GM21423 (cell line): ENCODE data around the gene MRTFB.
"Not testable (repeated sequence)": the region's sequence is repeated elsewhere in the genome, so short reads cannot be mapped to it uniquely, and the experiment has no call there.

Experiments
- ATAC-seq: cut with Tn5 transposase; IDR thresholded peaks from one replicate; pipeline ENCODE4 v1.9.1; 2021; ENCODE audit warnings: mild to moderate bottlenecking, moderate library complexity; ENCODE audit not compliant: unreplicated experiment

Gene MRTFB, protein sequence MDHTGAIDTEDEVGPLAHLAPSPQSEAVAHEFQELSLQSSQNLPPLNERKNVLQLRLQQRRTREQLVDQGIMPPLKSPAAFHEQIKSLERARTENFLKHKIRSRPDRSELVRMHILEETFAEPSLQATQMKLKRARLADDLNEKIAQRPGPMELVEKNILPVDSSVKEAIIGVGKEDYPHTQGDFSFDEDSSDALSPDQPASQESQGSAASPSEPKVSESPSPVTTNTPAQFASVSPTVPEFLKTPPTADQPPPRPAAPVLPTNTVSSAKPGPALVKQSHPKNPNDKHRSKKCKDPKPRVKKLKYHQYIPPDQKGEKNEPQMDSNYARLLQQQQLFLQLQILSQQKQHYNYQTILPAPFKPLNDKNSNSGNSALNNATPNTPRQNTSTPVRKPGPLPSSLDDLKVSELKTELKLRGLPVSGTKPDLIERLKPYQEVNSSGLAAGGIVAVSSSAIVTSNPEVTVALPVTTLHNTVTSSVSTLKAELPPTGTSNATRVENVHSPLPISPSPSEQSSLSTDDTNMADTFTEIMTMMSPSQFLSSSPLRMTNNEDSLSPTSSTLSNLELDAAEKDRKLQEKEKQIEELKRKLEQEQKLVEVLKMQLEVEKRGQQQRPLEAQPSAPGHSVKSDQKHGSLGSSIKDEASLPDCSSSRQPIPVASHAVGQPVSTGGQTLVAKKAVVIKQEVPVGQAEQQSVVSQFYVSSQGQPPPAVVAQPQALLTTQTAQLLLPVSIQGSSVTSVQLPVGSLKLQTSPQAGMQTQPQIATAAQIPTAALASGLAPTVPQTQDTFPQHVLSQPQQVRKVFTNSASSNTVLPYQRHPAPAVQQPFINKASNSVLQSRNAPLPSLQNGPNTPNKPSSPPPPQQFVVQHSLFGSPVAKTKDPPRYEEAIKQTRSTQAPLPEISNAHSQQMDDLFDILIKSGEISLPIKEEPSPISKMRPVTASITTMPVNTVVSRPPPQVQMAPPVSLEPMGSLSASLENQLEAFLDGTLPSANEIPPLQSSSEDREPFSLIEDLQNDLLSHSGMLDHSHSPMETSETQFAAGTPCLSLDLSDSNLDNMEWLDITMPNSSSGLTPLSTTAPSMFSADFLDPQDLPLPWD

DNA sequence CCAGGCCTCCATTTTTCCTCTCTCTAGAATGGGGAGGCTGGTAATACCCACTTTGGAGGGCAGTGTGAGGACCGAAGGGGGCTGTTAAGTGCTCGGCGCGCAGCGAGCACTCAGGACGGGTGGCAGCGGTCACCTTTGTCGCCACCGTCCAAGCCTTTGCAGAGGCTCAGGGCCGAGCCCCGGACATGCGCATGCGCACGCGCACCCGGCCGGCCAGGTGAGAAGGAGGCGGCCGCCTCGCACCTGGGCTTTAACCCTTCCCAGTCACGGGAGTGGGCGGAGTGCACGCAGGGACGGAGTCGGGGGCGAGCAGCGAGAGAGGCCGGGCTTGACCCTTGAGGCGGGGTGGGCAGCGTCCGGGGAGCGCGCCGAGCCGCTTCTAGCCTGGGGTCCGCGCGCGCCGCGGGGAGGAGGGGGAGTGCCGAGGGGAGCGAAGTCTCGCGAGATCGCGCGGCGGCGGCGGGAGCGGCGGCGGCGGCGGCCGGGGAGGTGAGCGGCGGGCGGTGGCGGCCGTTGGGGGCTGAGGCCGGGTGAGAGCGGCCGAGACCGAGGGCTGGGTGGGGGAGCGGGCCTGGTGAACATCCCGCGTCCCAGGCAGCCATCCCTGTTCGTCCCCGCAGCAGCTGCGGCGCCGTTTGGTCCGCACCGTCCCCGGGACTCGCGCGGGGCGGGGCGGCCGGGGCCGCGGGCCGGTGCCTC, at the start of gene MRTFB:
Gene MRTFB (plus strand): TSS at position 443 of the 699 bp plus-strand sequence. CDS start 69,288 bp downstream, outside the sequence.
- peak; percentile 79 for ATAC-seq

DNA sequence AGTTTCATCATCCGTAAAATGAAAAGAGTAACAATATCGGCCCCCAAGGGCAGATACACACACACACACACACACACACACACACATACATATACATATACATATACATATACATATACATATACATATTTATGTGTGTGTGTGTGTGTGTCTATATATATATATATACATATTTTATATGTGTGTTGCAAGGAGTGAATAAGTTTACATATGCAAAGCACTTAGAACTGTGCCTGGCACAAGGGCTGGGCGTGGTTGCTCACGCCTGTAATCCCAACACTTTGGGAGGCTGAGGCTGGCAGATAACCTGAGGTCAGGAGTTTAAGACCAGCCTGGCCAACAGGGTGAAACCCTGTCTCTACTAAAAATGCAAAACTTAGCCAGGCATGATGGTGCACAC, 47.6 kb upstream of the MRTFB start:
- not testable (repeated sequence) for ATAC-seq

DNA sequence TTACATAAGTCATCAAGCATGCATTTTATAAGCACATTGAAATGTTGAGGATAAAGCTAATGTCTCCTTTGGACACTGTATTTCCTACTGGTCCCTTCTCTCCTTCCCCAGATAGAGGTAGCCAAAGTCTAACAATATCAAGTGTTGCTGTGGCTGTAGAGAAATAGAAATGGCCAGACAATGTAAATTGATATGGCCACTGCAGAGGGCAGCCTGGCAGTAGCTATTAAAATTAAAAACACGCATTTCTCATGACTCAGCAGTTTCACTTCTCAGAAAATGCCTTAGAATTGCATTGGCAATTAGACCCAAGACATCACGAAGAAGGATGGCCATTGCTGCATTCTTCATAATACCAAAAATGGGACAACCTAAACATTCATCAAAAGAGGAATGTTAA, 46.8 kb upstream of the MRTFB start:
- ATAC-seq = no peak

DNA sequence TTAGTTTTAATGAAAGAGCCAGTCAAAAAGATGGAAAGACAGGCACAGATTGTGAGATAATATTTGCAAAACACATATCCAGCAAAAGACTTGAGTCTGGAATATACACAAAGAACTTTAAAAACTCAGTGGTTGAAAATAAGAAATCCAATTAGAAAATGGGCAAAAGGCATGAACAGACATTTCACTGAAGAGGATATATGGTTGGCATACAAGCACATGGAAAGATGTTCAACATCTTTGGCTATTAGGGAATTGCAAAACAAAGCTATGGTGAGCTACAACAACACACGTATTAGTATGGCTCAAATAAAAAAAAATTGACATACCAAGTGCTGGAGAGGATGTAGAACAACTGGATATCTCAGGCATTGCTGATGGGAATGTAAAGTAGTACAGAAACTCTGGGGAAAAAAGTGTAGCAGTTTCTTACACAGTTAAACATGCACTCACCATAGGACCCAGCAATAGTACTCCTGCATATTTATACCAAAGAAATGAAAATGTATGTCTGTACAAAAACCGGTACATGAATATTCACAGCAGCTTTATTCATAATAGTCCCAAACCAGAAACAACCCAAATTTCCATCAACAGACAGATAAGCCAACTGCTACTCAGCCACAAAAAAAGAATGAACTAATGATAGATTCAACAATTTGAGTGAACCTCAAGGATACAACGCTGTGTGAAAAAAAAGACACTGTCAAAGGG, 44.4 kb upstream of the MRTFB start:
- ATAC-seq = no peak

DNA sequence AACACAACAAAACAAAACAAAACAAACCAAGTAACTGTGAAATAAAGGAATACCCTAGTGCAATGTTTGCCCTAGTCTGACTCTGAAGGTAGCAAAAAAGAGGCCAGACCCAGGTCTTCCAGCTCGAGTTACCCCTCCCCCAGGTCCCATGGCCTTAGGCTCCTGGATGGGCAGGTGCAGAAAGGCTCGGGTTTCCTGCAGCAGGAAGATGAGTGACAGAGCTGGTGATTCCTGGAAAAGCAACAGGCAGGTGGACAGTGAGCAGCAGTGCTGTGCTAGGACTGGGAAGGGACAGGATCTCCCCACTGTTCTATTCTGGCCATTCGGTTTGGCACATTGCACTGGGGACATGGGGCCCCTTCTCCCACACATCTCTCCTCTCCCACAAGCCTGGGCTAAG, 42.9 kb upstream of the MRTFB start:
- no peak for ATAC-seq

DNA sequence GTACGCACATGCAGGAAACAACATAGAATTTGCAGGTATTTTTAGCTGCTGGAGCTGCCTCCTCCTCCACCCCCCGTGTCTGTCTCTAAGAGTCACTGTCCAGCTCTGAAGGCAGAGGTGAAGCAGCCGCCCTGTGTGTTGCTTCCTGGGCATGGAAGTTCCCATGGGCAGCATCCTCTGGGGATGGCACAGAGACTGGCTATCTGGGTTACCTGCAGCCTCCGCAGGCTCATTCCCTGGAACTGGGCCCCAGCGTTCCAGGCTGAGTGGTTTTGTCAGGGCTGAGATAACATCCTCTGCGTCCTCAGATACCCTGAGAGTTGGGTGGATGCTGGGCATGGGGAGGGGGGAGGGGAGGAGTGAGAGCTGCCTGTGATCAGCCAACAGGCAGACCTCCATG, 41.5 kb upstream of the MRTFB start:
- ATAC-seq = no peak

DNA sequence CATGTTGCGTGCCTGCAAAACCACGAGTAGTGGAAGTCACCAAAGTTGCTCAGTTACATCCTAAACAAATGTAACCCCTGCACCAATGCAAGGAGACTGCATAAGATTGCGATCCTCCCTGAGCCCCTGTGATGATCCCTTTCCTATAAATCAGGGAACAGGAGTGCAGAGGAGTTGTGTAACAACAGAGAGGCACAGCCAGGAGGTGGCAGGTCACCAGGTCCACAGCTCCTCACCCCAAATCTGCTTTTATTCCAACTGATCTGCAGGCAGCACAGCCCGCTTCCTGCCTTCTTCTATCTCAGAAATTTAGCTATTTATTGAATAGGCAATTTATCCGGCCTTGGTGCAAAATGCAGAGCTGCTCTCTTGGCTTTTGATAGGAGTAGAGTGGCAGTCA, 36.0 kb upstream of the MRTFB start:
- no peak for ATAC-seq

DNA sequence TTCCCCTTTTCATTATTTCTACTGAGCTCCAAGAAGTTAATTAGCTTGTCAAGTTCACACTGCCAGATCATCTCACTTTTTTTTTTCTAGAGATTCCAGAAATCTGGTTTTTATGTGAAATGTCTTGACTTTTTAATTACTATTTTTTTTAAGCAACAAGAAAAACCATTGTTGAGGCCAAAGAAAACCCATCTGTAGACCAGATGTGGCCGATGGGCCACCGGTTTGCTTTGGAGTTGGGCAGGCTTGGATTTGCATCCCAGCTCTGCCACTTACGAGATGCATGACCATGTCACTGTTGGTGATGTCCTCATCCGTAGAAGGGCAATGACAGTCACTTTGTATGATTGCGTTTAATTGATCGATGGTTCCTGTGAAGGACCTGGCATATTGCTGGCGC, 34.2 kb upstream of the MRTFB start:
- ATAC-seq = no peak

DNA sequence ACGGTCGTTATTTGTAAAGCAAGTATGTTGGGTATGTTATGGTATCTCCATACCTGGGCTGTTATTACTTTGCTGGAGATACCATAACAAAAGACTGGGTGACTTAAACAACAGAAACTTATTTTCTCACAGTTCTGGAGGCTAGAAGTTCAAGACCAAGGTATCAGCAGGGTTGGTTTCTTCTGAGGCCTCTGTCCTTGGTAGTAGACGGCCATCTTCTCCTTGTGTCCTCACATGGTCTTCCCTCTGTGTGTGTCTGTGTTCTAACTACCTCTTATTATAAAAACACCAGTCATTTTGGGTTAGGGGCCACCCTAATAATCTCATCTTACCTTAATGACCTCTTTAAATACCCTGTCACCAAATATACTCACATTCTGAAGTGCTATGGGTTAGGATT, 33.2 kb upstream of the MRTFB start:
- ATAC-seq = no peak

DNA sequence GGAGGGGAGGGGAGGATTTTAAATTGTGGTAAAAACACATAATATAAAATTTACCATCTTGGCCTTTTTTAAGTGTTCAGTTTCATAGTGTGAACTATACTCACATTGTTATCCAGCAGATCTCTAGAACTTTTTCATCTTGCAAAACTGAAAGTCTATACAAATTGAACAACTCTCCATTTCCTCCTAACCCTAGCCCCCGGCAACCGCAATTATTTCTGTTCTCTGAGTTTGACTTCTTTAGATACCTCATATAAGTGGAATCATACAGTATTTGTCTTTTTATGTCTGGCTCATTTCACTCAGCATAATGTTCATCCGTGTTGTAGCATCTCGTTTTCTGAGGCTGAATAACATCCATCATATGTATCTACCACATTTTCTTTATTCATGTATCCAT, 30.0 kb upstream of the MRTFB start:
- no peak for ATAC-seq

DNA sequence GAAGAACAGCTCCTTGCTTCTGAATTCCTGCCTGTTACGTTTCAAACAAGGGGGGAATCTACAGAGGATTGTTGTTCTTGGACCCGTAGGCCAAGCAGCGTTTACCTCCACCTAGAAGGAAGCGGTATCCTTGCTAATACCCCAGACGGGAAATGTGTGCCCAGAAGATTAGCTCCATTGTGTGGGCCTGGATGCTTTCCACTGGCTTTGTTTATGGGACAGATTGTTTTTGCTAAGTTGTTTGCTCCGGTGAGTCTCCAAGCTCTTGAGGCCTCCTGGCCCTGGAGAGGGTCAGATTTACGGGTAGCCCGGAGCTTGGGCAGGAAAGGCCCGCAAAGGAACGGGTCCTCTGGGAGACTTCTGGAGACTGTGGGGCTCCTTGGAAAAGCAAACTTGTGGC, 28.4 kb upstream of the MRTFB start:
- ATAC-seq = no peak

DNA sequence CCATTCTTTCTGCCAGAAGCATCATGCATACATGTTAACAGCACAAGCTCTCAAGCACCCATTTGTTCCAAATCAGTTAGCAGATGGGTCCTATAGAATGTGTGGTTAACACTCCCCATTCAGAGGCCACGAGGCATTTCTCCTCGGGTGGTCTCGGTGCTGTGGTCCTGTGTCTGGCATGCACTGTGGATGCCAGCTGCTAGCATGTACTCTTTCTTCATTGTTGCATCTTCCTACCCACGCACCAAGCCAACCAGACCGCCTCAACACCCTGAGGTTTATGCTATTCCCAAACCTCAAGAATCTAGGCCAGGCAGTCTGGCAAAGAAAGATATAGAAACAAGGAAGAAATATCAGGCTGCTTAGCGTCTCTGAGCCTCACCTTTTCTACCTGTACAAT, 27.8 kb upstream of the MRTFB start:
- ATAC-seq = no peak

DNA sequence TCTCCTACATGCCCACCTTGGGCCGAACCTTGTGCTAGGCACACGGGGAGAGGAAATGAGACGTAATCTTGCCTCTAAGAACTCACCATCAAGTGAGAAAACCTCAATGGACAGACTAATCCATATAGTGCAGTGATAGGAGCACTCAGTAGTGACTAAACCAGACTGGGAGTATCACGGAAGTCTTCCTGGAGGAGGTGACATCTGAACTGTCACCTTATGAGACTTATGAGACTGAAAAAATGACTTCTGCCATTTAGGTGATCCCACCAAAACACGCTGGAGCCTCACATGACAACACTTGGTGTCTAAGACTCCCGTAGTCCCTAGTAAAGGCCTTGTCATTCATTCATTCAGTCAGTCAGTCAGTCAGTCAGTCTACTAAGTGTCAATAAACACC, 27.3 kb upstream of the MRTFB start:
- ATAC-seq = no peak

DNA sequence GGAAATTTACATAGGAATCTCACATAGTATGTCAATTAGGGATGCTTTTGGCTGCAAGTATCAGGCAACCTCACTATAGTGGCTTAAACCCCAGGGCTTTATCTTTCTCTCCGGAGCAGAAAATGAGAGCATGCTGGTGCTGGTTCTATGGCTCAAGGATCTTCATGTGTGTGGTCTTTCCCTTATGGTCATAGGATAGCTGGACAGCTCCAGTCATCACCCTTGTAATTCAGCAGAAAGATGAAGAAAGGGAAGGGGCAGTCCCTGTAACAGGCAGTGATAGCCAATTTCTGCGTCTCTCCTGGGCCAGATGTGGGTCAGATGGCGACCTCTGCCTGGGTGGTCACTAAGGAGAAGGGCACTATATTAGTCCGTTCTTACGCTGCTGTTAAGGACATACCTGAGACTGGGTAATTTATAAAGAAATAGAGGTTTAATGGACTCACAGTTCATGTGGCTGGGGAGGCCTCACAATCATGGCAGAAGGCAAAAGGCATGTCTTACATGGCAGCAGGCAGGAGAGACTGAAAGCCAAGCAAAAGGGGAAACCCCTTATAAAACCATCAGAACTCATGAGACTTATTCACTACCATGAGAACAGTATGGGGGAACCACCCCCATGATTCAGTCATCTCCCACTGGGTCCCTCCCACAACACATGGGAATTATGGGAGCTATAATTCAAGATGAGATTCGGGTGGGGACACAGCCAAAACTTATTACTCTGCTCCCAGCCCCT, 23.8 kb upstream of the MRTFB start:
- ATAC-seq = not testable (repeated sequence)

DNA sequence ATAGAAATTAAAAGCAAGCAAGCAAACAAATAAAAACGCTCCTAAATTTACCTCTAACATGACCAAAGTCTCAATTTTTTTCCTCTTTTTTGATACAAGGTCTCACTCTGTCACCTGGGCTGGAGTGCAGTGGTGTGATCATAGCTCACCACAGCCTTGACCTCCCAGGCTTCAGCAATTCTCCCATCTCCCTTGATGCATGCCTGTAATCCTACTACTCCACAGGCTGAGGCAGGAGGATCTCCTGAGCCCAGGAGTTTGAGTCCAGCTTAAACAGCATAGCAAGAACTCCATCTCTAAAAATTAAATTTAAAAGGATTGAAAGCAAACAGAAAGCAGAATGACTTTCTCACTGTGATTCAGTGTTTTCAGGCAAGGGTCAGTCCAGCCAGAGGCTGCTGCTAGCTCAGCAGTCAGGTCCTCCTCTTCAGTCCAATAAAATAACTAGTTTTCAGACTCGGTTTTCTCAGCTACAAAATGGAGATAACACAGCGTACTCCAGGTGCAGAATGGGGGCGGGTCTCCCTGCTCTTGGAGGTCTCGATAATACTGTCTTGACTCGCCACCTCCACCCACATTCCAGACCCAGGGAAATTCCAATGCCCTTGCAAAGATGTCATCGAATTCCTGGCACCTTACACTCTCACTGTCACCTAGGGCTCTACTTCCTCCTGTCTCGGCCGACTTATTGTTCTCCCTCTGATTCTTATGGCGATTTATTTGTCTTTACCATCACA, 20.7 kb upstream of the MRTFB start:
- ATAC-seq = no peak

DNA sequence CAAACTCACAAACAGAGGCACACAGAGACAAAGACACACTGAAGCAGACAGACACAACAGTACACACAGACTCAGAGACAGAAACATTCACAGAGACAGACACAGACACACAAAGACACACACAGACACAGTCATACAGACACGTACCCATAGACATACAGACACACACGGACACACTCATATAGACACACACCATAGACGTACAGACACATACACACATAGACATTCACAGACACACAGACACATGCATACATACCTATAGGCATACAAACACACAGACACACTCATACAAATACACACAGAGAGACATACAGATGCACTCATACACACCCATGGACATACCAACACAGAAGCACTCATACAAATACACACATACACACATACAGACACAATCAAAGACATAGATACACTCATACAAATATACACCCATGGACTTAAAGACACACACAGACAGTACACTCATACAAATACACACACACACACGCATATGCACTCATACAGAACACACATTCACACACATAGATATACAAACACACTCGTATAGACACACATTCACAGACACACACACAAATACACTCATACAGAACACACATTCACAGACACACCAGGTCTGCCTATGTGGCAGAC, 19.9 kb upstream of the MRTFB start:
- no peak for ATAC-seq

DNA sequence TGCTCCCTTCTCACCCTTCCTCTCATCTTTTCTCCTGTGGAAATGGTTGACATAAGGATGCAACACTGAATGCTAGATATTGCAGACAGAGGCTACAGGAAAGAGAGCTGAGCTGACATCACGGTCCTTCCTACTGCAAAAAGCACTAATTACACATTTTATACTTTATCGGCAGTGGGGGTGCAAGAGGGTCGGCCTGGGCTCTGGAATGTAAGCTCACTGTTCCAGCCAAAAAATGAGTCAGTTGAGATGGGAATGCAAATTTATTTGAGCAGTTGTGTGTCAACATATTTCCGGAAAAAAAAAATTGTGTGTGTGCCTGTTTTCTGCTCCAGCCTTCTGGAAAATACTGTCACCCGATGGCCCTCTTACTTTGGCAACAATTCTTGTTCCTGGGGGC, 14.1 kb upstream of the MRTFB start:
- ATAC-seq = no peak

DNA sequence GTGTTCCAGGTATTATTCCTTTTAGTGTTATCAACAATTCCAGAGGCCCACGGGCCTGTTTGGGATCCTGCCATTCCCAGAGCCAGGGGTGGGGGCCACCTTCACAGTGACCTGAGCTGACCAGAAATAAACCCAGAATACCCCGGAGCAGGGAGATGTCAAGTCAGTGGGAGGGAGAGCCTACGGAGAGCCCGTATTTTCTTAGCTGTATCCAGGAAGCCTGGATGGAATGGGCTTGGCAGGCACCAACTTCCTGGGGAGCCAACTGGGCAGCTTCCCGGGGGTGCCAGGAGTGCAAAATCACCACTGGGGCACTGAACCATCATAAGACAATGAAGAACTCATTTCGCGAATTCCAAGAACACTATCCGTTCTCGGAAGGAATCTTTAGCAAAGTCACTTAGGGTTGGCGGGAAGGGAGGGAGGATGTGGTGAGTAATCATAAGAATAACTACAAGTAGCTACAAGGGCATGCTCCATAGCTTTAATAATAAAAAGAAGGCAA, 13.2 kb upstream of the MRTFB start:
- ATAC-seq = no peak
